ENCODE results near the gene TMEM74B.
A peak's percentile ranks its signal among the peaks of the same experiment; 100 is the strongest.
"Not testable (repeated sequence)": the region's sequence is repeated elsewhere in the genome, so short reads cannot be mapped to it uniquely, and the experiment has no call there.

The TMEM74B gene

GRCh38 chr20:1184638-1185315, at the start of gene TMEM74B:
Gene TMEM74B (minus strand): TSS chr20:1184981. CDS start chr20:1183801, 1,180 bp downstream.
- intact Hi-C loops (cut with DNase I) = no loop called here
- peak in 21 of 42 donors; percentile 7 to 58 (median 28) for DNase-seq

GRCh38 chr20:1232286-1233111, 47.7 kb upstream of the TMEM74B start:
- DNase-seq = no peak
- intact Hi-C loops (cut with DNase I) = no loop called here

- no peak for DNase-seq
- intact Hi-C loops (cut with DNase I) = no loop called here
Observed at GRCh38 chr20:1229541-1229940, 44.8 kb upstream of the TMEM74B start.

GRCh38 chr20:1225783-1226654, 41.2 kb upstream of the TMEM74B start, which contains the start of gene RAD21L1:
Gene RAD21L1 (plus strand): TSS chr20:1226044. CDS start chr20:1228454, 2,410 bp downstream.
- peak; percentile 40 to 94 (median 80) for DNase-seq
- intact Hi-C loops (cut with DNase I) = no loop called here

GRCh38 chr20:1225263-1225782, 40.5 kb upstream of the TMEM74B start:
- intact Hi-C loops (cut with DNase I) = no loop called here
- DNase-seq = peak in 1 of 42 donors; percentile 19

- intact Hi-C loops (cut with DNase I) = no loop called here
- no peak for DNase-seq
Observed at GRCh38 chr20:1224205-1224890, 39.6 kb upstream of the TMEM74B start.

GRCh38 chr20:1222750-1223149, 38.0 kb upstream of the TMEM74B start:
- intact Hi-C loops (cut with DNase I); DNase-seq: not testable (repeated sequence)

- intact Hi-C loops (cut with DNase I) = not testable (repeated sequence)
- peak; percentile 25 to 88 (median 67) for DNase-seq
Observed at GRCh38 chr20:1216527-1217427, 32.0 kb upstream of the TMEM74B start.

GRCh38 chr20:1215386-1216170, 30.8 kb upstream of the TMEM74B start:
- intact Hi-C loops (cut with DNase I) = no loop called here

GRCh38 chr20:1214838-1215261, 30.1 kb upstream of the TMEM74B start:
- no peak for DNase-seq
- intact Hi-C loops (cut with DNase I) = no loop called here

More at GRCh38 chr20:1215386-1216170, 30.8 kb upstream of the TMEM74B start:
- DNase-seq = peak in 18 of 42 donors; percentile 5 to 63 (median 30)

GRCh38 chr20:1212607-1213396, 28.0 kb upstream of the TMEM74B start:
- intact Hi-C loops (cut with DNase I) = no loop called here
- peak; percentile 53 to 90 (median 75) for DNase-seq

GRCh38 chr20:1212023-1212422, 27.2 kb upstream of the TMEM74B start:
- no peak for DNase-seq
- intact Hi-C loops (cut with DNase I) = no loop called here

- intact Hi-C loops (cut with DNase I) = no loop called here
- DNase-seq = no peak
Observed at GRCh38 chr20:1210501-1210900, 25.7 kb upstream of the TMEM74B start.

- no peak for DNase-seq
- intact Hi-C loops (cut with DNase I) = loop anchor here (10.0 kb wide), 1 partner anchor 395 kb away; no protein-coding TSS in a partner anchor
Observed at GRCh38 chr20:1209447-1210387, 24.9 kb upstream of the TMEM74B start.

All from head of caudate nucleus (tissue), 42 donors.